ENCODE data around the gene RNF220. TPM values are rescaled to one million over a fixed set of nuclear protein-coding genes. Genes with fewer than 3 reads are reported as not detected.
A peak's percentile ranks its signal among the peaks of the same experiment; 100 is the strongest.

Gene RNF220
- total and polyA plus RNA-seq, 9 of the 15 experiments (the other 6 are each of a cell fraction or from before 2014, with no cell fraction given): 5.1 to 117 (median 66.9) TPM

GRCh38 chr1:44610527-44611148, 205.6 kb downstream of the RNF220 start (continued):
- TF ChIP-seq STAT5B (CRISPR knock-in tag; IDR thresholded peaks at IDR 0.05) (no peak), CBX3 (IDR thresholded peaks at IDR 0.05; ENCODE audit: borderline replicate concordance in 1 of 2, low read length in 2 of 2) (no peak), FOS (IDR thresholded peaks at IDR 0.05; ENCODE audit: extremely low read depth, insufficient read length) (no peak), RB1 (IDR thresholded peaks at IDR 0.05; ENCODE audit: low read depth) (no peak), CTBP1 (IDR thresholded peaks at IDR 0.05; ENCODE audit: borderline replicate concordance) (peak; percentile 26; the same call in 1 of the 2 replicates), ZNF121 (CRISPR knock-in tag; conservative IDR thresholded peaks at IDR 0.05) (no peak), WHSC1 (IDR thresholded peaks at IDR 0.05; ENCODE audit: low read length) (no peak), GTF2F1 (IDR thresholded peaks at IDR 0.05; ENCODE audit: low read depth, low read length) (no peak), HNRNPL (IDR thresholded peaks at IDR 0.05; ENCODE audit: low read depth, low read length) (peak; percentile 5; the same call in 1 of the 2 replicates), SMARCB1 (IDR thresholded peaks at IDR 0.05; ENCODE audit: insufficient read length, low read depth) (no peak), ZNF717 (CRISPR knock-in tag; IDR thresholded peaks at IDR 0.05) (no peak), PML (IDR thresholded peaks at IDR 0.05; ENCODE audit: low read length) (peak; percentile 5; the same call in 1 of the 2 replicates), MCM5 (IDR thresholded peaks at IDR 0.05; ENCODE audit: low read depth) (no peak), RBM14 (IDR thresholded peaks at IDR 0.05; ENCODE audit: borderline replicate concordance, insufficient read depth, low read depth, low read length) (no peak), ZNF696 (CRISPR knock-in tag; conservative IDR thresholded peaks at IDR 0.05) (no peak)
- TF ChIP-seq, protein P1, sequence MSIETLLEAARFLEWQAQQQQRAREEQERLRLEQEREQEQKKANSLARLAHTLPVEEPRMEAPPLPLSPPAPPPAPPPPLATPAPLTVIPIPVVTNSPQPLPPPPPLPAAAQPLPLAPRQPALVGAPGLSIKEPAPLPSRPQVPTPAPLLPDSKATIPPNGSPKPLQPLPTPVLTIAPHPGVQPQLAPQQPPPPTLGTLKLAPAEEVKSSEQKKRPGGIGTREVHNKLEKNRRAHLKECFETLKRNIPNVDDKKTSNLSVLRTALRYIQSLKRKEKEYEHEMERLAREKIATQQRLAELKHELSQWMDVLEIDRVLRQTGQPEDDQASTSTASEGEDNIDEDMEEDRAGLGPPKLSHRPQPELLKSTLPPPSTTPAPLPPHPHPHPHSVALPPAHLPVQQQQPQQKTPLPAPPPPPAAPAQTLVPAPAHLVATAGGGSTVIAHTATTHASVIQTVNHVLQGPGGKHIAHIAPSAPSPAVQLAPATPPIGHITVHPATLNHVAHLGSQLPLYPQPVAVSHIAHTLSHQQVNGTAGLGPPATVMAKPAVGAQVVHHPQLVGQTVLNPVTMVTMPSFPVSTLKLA (conservative IDR thresholded peaks at IDR 0.05): no peak; a peak in 1 of 4 replicates

Measured in K562 (cell line).